Measurements from ENCODE around the gene MRTFB.

DNA sequence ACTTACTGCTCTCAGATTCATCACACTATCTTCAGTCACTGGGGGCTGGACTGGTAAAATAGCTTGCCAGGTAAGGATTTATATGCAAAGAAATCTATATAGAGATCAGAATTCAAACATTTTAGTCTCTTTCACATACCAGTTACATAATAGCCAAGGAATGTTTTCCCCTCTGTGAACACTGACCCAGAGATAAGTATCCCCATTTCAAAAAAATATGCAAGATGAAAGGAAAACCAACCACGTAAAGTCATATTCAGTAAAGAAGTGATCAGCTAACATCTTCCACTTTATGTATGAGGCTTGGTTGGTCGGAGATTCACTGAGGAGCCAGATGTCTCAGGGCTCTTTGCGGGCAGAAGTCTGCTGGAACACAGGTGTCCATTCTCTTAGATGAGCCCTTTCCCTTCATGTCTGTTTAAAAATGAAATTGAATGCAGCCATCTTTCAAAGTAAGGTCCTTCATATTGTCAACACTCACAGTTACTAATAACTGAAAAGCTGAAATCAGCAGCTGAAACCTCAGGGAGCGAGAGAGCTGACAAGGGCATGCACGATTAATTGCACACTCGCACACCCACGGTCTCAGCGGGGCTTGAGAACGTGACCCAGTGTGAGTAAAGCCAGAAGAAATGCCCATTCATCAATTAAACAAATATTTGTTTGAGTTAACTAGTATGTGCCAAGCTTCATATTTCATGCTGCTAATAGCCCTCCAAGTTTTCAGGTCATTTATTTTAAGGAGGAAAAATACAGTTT is 161.2 kb downstream of the MRTFB start:
- no peak for TF ChIP-seq CTCF (IDR thresholded peaks at IDR 0.05 in 4 of 5, conservative IDR thresholded peaks at IDR 0.05 in 1 of 5)
- TF ChIP-seq POLR2A (IDR thresholded peaks at IDR 0.05): no peak

All from gastrocnemius medialis (tissue), 4 donors.